ENCODE results near the gene KRTAP5-6.

KRTAP5-6 gene

DNA sequence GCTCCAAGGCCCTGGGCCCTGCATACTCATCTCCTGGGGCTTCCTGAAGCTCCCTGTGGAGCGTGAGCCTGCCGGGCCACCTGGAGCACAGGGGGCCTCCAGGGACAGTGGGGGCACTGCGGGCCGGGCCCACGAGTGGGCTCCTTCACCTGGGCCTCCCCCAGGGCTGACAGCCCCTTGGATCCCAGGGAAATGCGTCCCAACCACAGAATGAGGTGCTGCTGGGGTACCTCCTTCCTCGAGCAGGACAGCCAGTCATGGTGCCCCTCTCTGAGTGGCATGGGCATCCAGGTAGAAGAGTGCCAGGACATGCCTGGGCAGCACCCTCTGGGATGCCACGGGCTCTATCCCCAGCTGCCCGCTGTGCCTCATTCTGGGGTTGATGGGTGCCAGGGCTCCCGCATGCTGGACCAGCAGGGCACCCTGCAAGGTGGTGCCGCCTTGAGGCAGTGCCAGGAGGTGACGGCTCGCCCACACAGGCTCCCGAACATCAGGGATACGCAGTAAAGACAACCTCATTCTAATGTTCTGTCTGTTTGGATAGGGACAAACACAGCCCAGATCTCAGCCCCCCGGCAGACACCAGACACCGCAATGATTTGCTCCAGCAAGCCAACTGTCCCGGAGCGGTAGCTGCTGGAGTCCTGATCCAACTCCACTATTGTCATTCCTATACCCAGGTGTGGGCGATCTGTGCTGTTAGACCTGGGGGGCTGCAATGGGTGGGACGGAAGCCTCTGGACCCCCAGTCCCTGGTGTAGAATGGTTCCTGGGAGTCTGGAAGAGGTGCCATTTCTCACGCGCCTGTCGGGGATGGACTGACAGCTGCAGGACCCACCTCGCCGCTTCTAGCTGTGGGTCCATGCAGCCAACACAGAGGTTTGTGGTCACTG, 41.6 kb upstream of the KRTAP5-6 start:
- Histone ChIP-seq H3K27me3 (ENCODE audit: insufficient read depth, low read depth) (peaks cover 88% of the 10 kb centered on the region), H3K9ac (no peak overlapping the region), H3K36me3 (ENCODE audit: insufficient read depth) (no peaks in the 10 kb centered on the region), H3K4me3 (IDR thresholded peaks at IDR 0.05; ENCODE audit: insufficient read depth, low read depth, low read length) (no peak overlapping the region), H2AFZ (ENCODE audit: low read depth) (no peak overlapping the region), H3K79me2 (ENCODE audit: insufficient read depth, low read depth) (no peaks in the 10 kb centered on the region), H3K4me1 (ENCODE audit: low read depth, poor library complexity, severe bottlenecking) (no peaks in the 10 kb centered on the region), H3K4me2 (no peak overlapping the region), H3K27ac (no peak overlapping the region), H4K20me1 (ENCODE audit: insufficient read depth) (no peaks in the 10 kb centered on the region)
- TF ChIP-seq, protein P1, sequence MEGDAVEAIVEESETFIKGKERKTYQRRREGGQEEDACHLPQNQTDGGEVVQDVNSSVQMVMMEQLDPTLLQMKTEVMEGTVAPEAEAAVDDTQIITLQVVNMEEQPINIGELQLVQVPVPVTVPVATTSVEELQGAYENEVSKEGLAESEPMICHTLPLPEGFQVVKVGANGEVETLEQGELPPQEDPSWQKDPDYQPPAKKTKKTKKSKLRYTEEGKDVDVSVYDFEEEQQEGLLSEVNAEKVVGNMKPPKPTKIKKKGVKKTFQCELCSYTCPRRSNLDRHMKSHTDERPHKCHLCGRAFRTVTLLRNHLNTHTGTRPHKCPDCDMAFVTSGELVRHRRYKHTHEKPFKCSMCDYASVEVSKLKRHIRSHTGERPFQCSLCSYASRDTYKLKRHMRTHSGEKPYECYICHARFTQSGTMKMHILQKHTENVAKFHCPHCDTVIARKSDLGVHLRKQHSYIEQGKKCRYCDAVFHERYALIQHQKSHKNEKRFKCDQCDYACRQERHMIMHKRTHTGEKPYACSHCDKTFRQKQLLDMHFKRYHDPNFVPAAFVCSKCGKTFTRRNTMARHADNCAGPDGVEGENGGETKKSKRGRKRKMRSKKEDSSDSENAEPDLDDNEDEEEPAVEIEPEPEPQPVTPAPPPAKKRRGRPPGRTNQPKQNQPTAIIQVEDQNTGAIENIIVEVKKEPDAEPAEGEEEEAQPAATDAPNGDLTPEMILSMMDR (conservative IDR thresholded peaks at IDR 0.05; ENCODE audit: low read depth, low read length): no peak

DNA sequence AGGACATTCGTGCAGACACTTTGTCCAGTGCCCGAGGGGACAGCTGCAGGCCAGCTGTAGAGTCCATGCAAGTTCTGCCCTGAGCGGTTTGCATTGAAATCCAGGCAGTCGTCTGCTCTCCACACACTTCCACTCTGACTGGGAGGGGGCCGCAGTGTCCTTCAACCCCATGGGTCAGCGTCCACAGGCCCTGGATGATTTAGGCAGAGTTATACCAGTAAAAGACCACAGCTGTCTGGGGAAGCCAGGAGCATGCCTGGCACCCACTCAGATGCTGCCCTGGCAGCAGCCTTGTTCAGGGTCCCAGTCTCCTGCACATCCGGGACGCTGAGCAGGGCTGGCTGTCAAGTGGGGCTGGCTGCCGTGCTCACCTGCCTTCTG, 40.9 kb upstream of the KRTAP5-6 start:
- H3K4me3 ChIP-seq (IDR thresholded peaks at IDR 0.05; ENCODE audit: insufficient read depth, low read depth, low read length): no peak overlapping the region
- no peaks in the 10 kb centered on the region for H3K36me3 ChIP-seq (ENCODE audit: insufficient read depth)
- TF ChIP-seq, protein P1 (conservative IDR thresholded peaks at IDR 0.05; ENCODE audit: low read depth, low read length): no peak
- peaks cover 83% of the 10 kb centered on the region for H3K27me3 ChIP-seq (ENCODE audit: insufficient read depth, low read depth)
- H3K27ac ChIP-seq: no peak overlapping the region
- no peaks in the 10 kb centered on the region for H4K20me1 ChIP-seq (ENCODE audit: insufficient read depth)
- H3K4me1 ChIP-seq (ENCODE audit: low read depth, poor library complexity, severe bottlenecking): no peaks in the 10 kb centered on the region
- no peaks in the 10 kb centered on the region for H3K79me2 ChIP-seq (ENCODE audit: insufficient read depth, low read depth)
- no peak overlapping the region for H2AFZ ChIP-seq (ENCODE audit: low read depth)
- H3K4me2 ChIP-seq: no peak overlapping the region
- H3K9ac ChIP-seq: no peak overlapping the region

DNA sequence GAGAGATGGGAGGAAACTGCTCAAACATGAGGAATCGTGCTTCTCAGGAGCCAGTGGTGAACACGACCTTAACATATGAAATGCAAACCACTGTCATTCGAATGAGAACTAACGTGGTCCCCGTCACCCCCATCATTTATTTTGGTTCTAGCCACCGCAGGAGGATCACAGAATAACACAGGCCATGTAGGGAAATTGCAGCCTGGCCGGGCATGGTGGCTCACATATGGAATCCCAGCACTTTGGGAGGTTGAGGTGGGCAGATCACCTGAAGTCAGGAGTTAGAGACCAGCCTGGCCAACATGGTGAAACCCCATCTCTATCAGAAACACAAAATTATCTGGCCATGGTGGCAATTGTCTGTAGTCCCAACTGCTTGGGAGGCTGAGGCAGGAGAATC, 40.3 kb upstream of the KRTAP5-6 start:
- no peak overlapping the region for H2AFZ ChIP-seq (ENCODE audit: low read depth)
- H3K4me2 ChIP-seq: no peak overlapping the region
- H3K27ac ChIP-seq: no peak overlapping the region
- H4K20me1 ChIP-seq (ENCODE audit: insufficient read depth): no peaks in the 10 kb centered on the region
- H3K27me3 ChIP-seq (ENCODE audit: insufficient read depth, low read depth): peaks cover 78% of the 10 kb centered on the region
- no peaks in the 10 kb centered on the region for H3K79me2 ChIP-seq (ENCODE audit: insufficient read depth, low read depth)
- H3K9ac ChIP-seq: no peak overlapping the region
- no peaks in the 10 kb centered on the region for H3K36me3 ChIP-seq (ENCODE audit: insufficient read depth)
- H3K4me1 ChIP-seq (ENCODE audit: low read depth, poor library complexity, severe bottlenecking): no peaks in the 10 kb centered on the region
- H3K4me3 ChIP-seq (IDR thresholded peaks at IDR 0.05; ENCODE audit: insufficient read depth, low read depth, low read length): no peak overlapping the region
- TF ChIP-seq, protein P1 (conservative IDR thresholded peaks at IDR 0.05; ENCODE audit: low read depth, low read length): no peak

DNA sequence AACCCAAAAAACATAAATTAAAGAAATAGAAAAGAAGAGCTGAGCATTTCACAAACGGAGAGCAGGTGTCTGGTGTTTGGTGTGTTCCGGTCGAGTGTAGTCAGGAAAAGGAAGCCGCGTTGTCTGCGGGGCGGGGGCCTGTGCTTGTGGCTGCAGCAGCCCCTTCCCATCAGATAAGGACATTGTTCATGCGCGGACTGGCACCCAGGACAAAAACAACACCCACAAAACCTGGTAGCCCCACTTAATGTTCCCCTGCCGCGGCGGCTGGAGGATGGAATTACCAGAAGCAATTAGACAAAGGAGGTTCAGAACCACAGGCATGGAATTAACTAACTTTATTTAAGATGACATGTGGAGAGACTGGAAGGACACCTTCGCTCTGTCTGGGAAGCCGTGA, 37.5 kb upstream of the KRTAP5-6 start:
- no peak overlapping the region for H3K4me3 ChIP-seq (IDR thresholded peaks at IDR 0.05; ENCODE audit: insufficient read depth, low read depth, low read length)
- no peaks in the 10 kb centered on the region for H3K4me1 ChIP-seq (ENCODE audit: low read depth, poor library complexity, severe bottlenecking)
- H3K27me3 ChIP-seq (ENCODE audit: insufficient read depth, low read depth): peaks cover 52% of the 10 kb centered on the region
- H3K79me2 ChIP-seq (ENCODE audit: insufficient read depth, low read depth): no peaks in the 10 kb centered on the region
- no peak overlapping the region for H3K27ac ChIP-seq
- H3K36me3 ChIP-seq (ENCODE audit: insufficient read depth): no peaks in the 10 kb centered on the region
- H4K20me1 ChIP-seq (ENCODE audit: insufficient read depth): no peaks in the 10 kb centered on the region
- no peak overlapping the region for H2AFZ ChIP-seq (ENCODE audit: low read depth)
- TF ChIP-seq, protein P1 (conservative IDR thresholded peaks at IDR 0.05; ENCODE audit: low read depth, low read length): no peak
- H3K9ac ChIP-seq: no peak overlapping the region
- H3K4me2 ChIP-seq: no peak overlapping the region

All from KMS-11 (cell line).